ENCODE data around the gene GRID2.

DNA sequence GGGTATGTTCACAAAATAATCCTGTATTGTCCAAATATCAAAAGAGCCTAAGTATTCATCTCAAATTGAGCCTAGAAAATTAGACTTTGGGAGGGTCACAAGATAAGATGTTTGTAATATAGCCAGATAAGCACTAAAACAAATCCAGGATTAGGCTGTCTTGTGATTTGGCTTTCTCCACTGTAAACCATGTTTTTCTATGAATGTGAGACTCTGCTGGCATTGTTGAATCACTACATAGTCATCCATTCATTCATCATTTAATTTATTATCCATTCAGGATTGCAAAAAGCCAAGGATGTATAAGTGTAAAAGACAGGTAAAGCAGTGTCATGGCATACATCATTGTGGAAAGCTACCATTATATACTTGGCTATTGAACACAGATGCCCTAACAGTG lies 148.0 kb downstream of the GRID2 start:
- TF ChIP-seq, protein P1, sequence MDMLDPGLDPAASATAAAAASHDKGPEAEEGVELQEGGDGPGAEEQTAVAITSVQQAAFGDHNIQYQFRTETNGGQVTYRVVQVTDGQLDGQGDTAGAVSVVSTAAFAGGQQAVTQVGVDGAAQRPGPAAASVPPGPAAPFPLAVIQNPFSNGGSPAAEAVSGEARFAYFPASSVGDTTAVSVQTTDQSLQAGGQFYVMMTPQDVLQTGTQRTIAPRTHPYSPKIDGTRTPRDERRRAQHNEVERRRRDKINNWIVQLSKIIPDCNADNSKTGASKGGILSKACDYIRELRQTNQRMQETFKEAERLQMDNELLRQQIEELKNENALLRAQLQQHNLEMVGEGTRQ (IDR thresholded peaks at IDR 0.05; ENCODE audit: borderline replicate concordance, low read depth, low read length) = no peak
- TF ChIP-seq, protein P2, sequence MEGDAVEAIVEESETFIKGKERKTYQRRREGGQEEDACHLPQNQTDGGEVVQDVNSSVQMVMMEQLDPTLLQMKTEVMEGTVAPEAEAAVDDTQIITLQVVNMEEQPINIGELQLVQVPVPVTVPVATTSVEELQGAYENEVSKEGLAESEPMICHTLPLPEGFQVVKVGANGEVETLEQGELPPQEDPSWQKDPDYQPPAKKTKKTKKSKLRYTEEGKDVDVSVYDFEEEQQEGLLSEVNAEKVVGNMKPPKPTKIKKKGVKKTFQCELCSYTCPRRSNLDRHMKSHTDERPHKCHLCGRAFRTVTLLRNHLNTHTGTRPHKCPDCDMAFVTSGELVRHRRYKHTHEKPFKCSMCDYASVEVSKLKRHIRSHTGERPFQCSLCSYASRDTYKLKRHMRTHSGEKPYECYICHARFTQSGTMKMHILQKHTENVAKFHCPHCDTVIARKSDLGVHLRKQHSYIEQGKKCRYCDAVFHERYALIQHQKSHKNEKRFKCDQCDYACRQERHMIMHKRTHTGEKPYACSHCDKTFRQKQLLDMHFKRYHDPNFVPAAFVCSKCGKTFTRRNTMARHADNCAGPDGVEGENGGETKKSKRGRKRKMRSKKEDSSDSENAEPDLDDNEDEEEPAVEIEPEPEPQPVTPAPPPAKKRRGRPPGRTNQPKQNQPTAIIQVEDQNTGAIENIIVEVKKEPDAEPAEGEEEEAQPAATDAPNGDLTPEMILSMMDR (IDR thresholded peaks at IDR 0.05) = no peak
- TF ChIP-seq MXI1 (IDR thresholded peaks at IDR 0.05; ENCODE audit: low read depth, low read length) (no peak), FOXM1 (IDR thresholded peaks at IDR 0.05; ENCODE audit: low read depth) (no peak), TEAD4 (IDR thresholded peaks at IDR 0.05; ENCODE audit: borderline replicate concordance, insufficient read depth) (no peak), POLR2AphosphoS5 (IDR thresholded peaks at IDR 0.05; ENCODE audit: low read depth, low read length) (no peak), EP300 (IDR thresholded peaks at IDR 0.05; ENCODE audit: borderline replicate concordance in 1 of 2, low read depth in 1 of 2, low read length in 1 of 2) (no peak), YY1 (IDR thresholded peaks at IDR 0.05; ENCODE audit: low read depth) (no peak)

Measured in SK-N-SH (cell line).